ENCODE measurements around the gene ZNF723.
"Not testable (repeated sequence)": the region's sequence is repeated elsewhere in the genome, so short reads cannot be mapped to it uniquely, and the experiment has no call there.

Gene ZNF723

GRCh38 chr19:22832031-22832762, at the start of gene ZNF723:
TSS of gene ZNF723 (plus strand) at chr19:22832291. CDS start at chr19:22832380, 89 bp downstream.
- Histone ChIP-seq H3K9me3 (ENCODE audit: insufficient read depth, low read length, severe bottlenecking) (peaks cover 17% of the 10 kb centered on the region), H3K79me2 (ENCODE audit: insufficient read depth, low read length) (no peaks in the 10 kb centered on the region), H3K27ac (ENCODE audit: low read length) (no peak within 1 kb of the TSS), H3K9ac (ENCODE audit: low read depth, low read length) (no peak within 1 kb of the TSS), H3K36me3 (ENCODE audit: insufficient read depth, low read length) (no peaks in the 10 kb centered on the region), H4K20me1 (ENCODE audit: insufficient read depth, low read length) (no peaks in the 10 kb centered on the region), H3K4me1 (ENCODE audit: insufficient read depth, low read length) (no peaks in the 10 kb centered on the region), H3K27me3 (ENCODE audit: insufficient read depth, low read length, poor library complexity) (no peaks in the 10 kb centered on the region), H3K4me2 (ENCODE audit: insufficient read depth, low read length) (no peak within 1 kb of the TSS), H2AFZ (ENCODE audit: low read depth, low read length) (no peak within 1 kb of the TSS), H3K4me3 (ENCODE audit: low read depth in 1 of 2, low read length in 2 of 2) (no peak within 1 kb of the TSS)
- TF ChIP-seq CTCF (IDR thresholded peaks at IDR 0.05; ENCODE audit: borderline replicate concordance, extremely low read depth, low read length, poor library complexity, severe bottlenecking) = no peak
- no peak for TF ChIP-seq EZH2 (IDR thresholded peaks at IDR 0.05; ENCODE audit: borderline replicate concordance, low read depth, low read length, severe bottlenecking)
- ATAC-seq (ENCODE audit: insufficient read depth, low read depth) (no peak), DNase-seq (no peak)

GRCh38 chr19:22783651-22784410, 48.3 kb upstream of the ZNF723 start, which contains the start of gene ZNF99:
TSS of gene ZNF99 (minus strand) at chr19:22784151. CDS start at chr19:22784016, 135 bp downstream.
- Histone ChIP-seq H3K4me3 (ENCODE audit: low read depth in 1 of 2, low read length in 2 of 2) (no peak within 1 kb of the TSS), H3K27me3 (ENCODE audit: insufficient read depth, low read length, poor library complexity) (no peaks in the 10 kb centered on the region), H4K20me1 (ENCODE audit: insufficient read depth, low read length) (no peaks in the 10 kb centered on the region), H3K4me1 (ENCODE audit: insufficient read depth, low read length) (no peaks in the 10 kb centered on the region), H3K27ac (ENCODE audit: low read length) (no peak within 1 kb of the TSS), H3K9me3 (ENCODE audit: insufficient read depth, low read length, severe bottlenecking) (no peaks in the 10 kb centered on the region), H3K4me2 (ENCODE audit: insufficient read depth, low read length) (no peak within 1 kb of the TSS), H3K79me2 (ENCODE audit: insufficient read depth, low read length) (no peaks in the 10 kb centered on the region), H3K9ac (ENCODE audit: low read depth, low read length) (no peak within 1 kb of the TSS), H2AFZ (ENCODE audit: low read depth, low read length) (no peak within 1 kb of the TSS), H3K36me3 (ENCODE audit: insufficient read depth, low read length) (no peaks in the 10 kb centered on the region)
- ATAC-seq (ENCODE audit: insufficient read depth, low read depth) (no peak), DNase-seq (no peak)
- TF ChIP-seq CTCF (IDR thresholded peaks at IDR 0.05; ENCODE audit: borderline replicate concordance, extremely low read depth, low read length, poor library complexity, severe bottlenecking) (no peak), EZH2 (IDR thresholded peaks at IDR 0.05; ENCODE audit: borderline replicate concordance, low read depth, low read length, severe bottlenecking) (no peak)

DNA sequence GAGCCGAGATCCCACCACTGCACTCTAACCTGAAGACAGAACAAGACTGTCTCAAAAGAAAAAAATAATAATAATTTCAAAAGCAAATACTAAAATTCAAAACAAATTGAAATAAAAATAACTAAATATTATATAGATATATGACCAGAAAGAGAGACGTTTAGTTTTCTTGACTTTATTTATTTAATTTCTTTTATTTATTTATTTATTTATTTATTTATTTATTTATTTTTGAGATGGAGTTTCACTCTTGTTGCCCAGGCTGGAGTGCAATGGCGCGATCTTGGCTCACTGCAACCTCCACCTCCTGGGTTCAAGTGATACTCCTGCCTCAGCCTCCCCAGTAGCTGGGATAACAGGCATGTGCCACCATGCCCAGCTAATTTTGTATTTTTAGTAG, 39.2 kb upstream of the ZNF723 start:
- H4K20me1 ChIP-seq (ENCODE audit: insufficient read depth, low read length) = not testable (repeated sequence)

GRCh38 chr19:22797040-22797439, 35.1 kb upstream of the ZNF723 start:
- Histone ChIP-seq H2AFZ (ENCODE audit: low read depth, low read length) (no peak overlapping the region), H3K4me3 (ENCODE audit: low read depth in 1 of 2, low read length in 2 of 2) (no peak overlapping the region), H3K4me1 (ENCODE audit: insufficient read depth, low read length) (no peaks in the 10 kb centered on the region), H3K36me3 (ENCODE audit: insufficient read depth, low read length) (no peaks in the 10 kb centered on the region), H3K9ac (ENCODE audit: low read depth, low read length) (no peak overlapping the region), H3K79me2 (ENCODE audit: insufficient read depth, low read length) (no peaks in the 10 kb centered on the region), H3K4me2 (ENCODE audit: insufficient read depth, low read length) (no peak overlapping the region), H3K27me3 (ENCODE audit: insufficient read depth, low read length, poor library complexity) (no peaks in the 10 kb centered on the region), H3K9me3 (ENCODE audit: insufficient read depth, low read length, severe bottlenecking) (peaks cover 8% of the 10 kb centered on the region), H4K20me1 (ENCODE audit: insufficient read depth, low read length) (no peaks in the 10 kb centered on the region), H3K27ac (ENCODE audit: low read length) (no peak overlapping the region)
- ATAC-seq (ENCODE audit: insufficient read depth, low read depth) (no peak), DNase-seq (no peak)
- TF ChIP-seq CTCF (IDR thresholded peaks at IDR 0.05; ENCODE audit: borderline replicate concordance, extremely low read depth, low read length, poor library complexity, severe bottlenecking) (no peak), EZH2 (IDR thresholded peaks at IDR 0.05; ENCODE audit: borderline replicate concordance, low read depth, low read length, severe bottlenecking) (no peak)

More for the DNA sequence above, 39.2 kb upstream of the ZNF723 start:
- not testable (repeated sequence) for DNase-seq; H3K4me3 ChIP-seq (ENCODE audit: low read depth in 1 of 2, low read length in 2 of 2); H3K9ac ChIP-seq (ENCODE audit: low read depth, low read length); H3K9me3 ChIP-seq (ENCODE audit: insufficient read depth, low read length, severe bottlenecking); H3K4me2 ChIP-seq (ENCODE audit: insufficient read depth, low read length); H3K27ac ChIP-seq (ENCODE audit: low read length); H3K36me3 ChIP-seq (ENCODE audit: insufficient read depth, low read length); H2AFZ ChIP-seq (ENCODE audit: low read depth, low read length); H3K79me2 ChIP-seq (ENCODE audit: insufficient read depth, low read length); H3K4me1 ChIP-seq (ENCODE audit: insufficient read depth, low read length); ATAC-seq (ENCODE audit: insufficient read depth, low read depth); H3K27me3 ChIP-seq (ENCODE audit: insufficient read depth, low read length, poor library complexity)
